C4-2B (cell line): Measurements from ENCODE around the gene TBX3.

Experiments
- ZFX ChIP-seq: fragments of 450-650 bp; IDR thresholded peaks from 2 replicates; pipeline ENCODE4 v1.6.1; 2017
- TF ChIP-seq, protein P1 (sequence below): fragments of 450-650 bp; conservative IDR thresholded peaks from 2 replicates; pipeline ENCODE4 v1.5.1; 2017; ENCODE audit warnings: mild to moderate bottlenecking

DNA sequence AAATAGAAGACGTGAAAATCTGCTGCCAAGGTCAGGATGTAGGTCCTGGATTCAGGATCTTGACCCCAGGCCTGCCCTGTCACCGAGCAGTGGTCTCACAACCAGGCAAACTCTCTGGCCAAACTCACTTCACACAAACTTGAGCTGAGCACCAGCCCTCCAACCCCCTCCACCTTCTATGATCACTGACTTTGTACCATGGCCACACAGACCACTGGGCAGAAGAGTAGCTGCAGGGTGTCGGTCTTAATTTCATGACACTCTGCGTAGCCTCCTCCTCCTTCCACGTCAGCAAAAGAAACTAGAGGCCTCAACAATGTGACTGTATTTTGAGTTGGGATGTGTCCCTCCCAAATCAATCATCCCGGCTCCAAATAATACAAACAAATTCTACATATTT lies 7.2 kb upstream of the TBX3 start:
- TF ChIP-seq, protein P1, sequence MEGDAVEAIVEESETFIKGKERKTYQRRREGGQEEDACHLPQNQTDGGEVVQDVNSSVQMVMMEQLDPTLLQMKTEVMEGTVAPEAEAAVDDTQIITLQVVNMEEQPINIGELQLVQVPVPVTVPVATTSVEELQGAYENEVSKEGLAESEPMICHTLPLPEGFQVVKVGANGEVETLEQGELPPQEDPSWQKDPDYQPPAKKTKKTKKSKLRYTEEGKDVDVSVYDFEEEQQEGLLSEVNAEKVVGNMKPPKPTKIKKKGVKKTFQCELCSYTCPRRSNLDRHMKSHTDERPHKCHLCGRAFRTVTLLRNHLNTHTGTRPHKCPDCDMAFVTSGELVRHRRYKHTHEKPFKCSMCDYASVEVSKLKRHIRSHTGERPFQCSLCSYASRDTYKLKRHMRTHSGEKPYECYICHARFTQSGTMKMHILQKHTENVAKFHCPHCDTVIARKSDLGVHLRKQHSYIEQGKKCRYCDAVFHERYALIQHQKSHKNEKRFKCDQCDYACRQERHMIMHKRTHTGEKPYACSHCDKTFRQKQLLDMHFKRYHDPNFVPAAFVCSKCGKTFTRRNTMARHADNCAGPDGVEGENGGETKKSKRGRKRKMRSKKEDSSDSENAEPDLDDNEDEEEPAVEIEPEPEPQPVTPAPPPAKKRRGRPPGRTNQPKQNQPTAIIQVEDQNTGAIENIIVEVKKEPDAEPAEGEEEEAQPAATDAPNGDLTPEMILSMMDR = no peak
- TF ChIP-seq ZFX = no peak
